HL-60 (cell line): ENCODE measurements around the gene PALB2.

Experiments used
- CTCF ChIP-seq: IDR thresholded peaks from one replicate; pipeline ENCODE4 v1.5.1; 2011; ENCODE audit warnings: low read length, control low read depth, inconsistent platforms; ENCODE audit not compliant: insufficient read depth
- POLR2AphosphoS5 ChIP-seq: IDR thresholded peaks from 2 replicates; pipeline ENCODE4 v1.6.1; 2012; ENCODE audit warnings: low read depth

DNA sequence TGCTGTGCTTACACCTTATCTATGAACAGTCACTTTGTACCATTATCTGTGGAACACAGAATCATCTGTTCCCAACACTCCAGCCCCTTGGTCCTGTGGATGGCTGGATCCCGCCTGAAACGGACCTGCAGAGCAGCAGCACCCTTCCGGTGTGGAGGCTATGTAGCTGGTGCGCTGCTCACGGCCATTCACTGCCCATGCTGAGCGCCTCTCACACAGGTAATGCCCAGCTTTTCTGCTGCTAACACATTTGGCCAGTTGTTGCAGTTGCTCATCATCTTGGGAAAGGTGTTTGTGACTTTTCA, 26.2 kb upstream of the PALB2 start:
- TF ChIP-seq CTCF (no peak), POLR2AphosphoS5 (no peak)
